Measurements from ENCODE around the gene ITGAL.
"Not testable (repeated sequence)": the region's sequence is repeated elsewhere in the genome, so short reads cannot be mapped to it uniquely, and the experiment has no call there.

Gene ITGAL

DNA sequence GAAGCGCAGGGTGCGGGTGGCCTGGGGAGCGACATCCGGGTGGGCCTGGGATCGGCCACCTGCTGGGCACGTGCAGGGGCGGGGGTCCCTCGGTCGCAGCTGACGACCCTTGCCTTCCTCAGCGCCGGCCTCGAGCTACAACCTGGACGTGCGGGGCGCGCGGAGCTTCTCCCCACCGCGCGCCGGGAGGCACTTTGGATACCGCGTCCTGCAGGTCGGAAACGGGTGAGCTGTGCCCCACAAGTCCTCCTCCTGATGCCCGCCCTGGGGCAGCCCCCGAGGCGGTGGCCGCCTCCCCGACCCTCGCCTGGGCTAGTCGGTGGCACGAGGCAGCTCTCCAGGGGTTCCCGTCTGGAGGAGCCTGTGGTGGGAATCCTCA, 1.5 kb downstream of the ITGAL start:
- Histone ChIP-seq H3K9ac (no peak overlapping the region), H3K9me3 (no peaks in the 10 kb centered on the region), H3K27ac (no peak overlapping the region), H3K27me3 (peaks cover 59% of the 10 kb centered on the region), H3K4me2 (peak overlapping the region; percentile 69), H3K36me3 (no peaks in the 10 kb centered on the region), H3K4me3 (no peak overlapping the region), H4K20me1 (peaks cover 25% of the 10 kb centered on the region), H3K4me1 (peaks cover 37% of the 10 kb centered on the region)
- TF ChIP-seq Cebpa-rat (IDR thresholded peaks at IDR 0.05), result no peak

DNA sequence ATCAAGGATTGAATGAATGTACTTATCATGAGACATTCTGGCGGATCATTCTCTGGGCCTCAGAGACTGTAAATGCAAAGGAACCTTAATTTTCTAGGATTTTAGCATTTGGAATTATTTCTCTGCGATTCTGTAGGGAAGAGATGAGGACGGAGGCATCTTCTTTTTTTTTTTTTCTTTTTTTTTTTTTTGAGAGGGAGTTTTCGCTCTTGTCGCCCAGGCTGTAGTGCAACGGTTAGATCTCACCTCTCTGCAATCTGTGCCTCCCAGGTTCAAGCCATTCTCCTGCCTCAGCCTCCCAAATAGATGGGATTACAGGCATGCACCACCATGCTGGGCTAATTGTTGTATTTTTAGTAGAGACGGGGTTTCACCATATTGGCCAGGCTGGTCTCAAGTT, 2.1 kb downstream of the ITGAL start:
- Histone ChIP-seq H3K9ac (no peak overlapping the region), H3K4me2 (no peak overlapping the region), H3K27ac (no peak overlapping the region)

GRCh38 chr16:30476991-30477390, 4.4 kb downstream of the ITGAL start:
- Histone ChIP-seq H3K36me3 (no peaks in the 10 kb centered on the region), H3K27me3 (peaks cover 38% of the 10 kb centered on the region), H3K4me1 (peaks cover 21% of the 10 kb centered on the region), H3K27ac (no peak overlapping the region), H3K9me3 (no peaks in the 10 kb centered on the region), H3K4me3 (no peak overlapping the region), H4K20me1 (peaks cover 24% of the 10 kb centered on the region), H3K9ac (no peak overlapping the region), H3K4me2 (no peak overlapping the region)
- TF ChIP-seq Cebpa-rat (IDR thresholded peaks at IDR 0.05), result no peak

More for the DNA sequence above, 2.1 kb downstream of the ITGAL start:
- Histone ChIP-seq H3K4me1 (peaks cover 37% of the 10 kb centered on the region), H4K20me1 (peaks cover 25% of the 10 kb centered on the region), H3K36me3 (no peaks in the 10 kb centered on the region), H3K4me3 (no peak overlapping the region), H3K9me3 (no peaks in the 10 kb centered on the region), H3K27me3 (peaks cover 59% of the 10 kb centered on the region)
- TF ChIP-seq Cebpa-rat (IDR thresholded peaks at IDR 0.05), result no peak

DNA sequence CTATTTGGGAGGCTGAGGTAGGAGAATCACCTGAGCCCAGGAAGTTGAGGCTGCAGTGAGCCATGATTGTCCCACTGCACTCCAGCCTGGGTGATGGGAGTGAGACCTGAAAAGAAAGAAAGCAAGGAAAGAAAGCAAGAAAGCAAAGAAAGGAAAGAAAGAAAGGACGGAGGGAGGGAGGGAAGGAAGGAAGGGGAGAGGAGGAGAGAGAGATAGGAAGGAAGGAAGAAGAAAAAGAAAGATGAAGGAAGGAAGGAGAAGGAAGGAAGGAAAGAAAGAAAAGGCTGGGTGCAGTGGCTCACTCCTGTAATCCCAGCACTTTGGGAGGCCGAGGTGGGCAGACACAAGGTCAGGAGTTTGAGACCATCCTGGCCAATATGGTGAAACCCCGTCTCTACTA, 5.2 kb downstream of the ITGAL start:
- H3K4me2 ChIP-seq, result not testable (repeated sequence)

DNA sequence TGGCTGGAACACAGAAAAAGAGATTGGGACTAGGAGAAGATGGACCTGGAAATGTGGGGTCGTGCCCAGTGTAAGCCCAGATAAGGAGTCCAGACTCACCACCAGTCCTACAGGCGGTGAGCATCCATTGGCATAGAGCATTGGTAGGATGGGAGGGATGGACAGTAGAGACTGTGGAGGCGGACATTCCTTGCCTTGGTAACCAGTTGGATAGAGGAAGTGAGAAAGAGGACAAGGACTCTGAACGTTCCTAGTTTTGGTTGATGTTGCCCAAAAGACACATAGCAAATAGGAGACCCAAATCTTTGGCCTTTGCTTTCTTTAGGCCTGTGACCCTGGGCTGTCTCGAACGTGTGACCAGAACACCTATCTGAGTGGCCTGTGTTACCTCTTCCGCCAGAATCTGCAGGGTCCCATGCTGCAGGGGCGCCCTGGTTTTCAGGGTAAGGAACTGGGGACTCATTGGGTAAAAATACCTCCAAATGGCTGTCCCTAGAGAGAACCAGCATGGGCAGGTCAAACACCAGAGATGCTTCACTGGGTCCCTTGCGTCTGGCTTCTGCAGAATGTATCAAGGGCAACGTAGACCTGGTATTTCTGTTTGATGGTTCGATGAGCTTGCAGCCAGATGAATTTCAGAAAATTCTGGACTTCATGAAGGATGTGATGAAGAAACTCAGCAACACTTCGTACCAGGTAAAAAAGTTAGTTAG, 6.4 kb downstream of the ITGAL start:
- TF ChIP-seq Cebpa-rat (IDR thresholded peaks at IDR 0.05), result no peak
- H3K4me1 ChIP-seq, result peaks cover 2% of the 10 kb centered on the region
- no peaks in the 10 kb centered on the region for H3K36me3 ChIP-seq
- H3K9ac ChIP-seq, result no peak overlapping the region
- no peak overlapping the region for H3K27ac ChIP-seq
- no peak overlapping the region for H3K4me3 ChIP-seq
- peaks cover 19% of the 10 kb centered on the region for H3K27me3 ChIP-seq
- no peak overlapping the region for H3K4me2 ChIP-seq
- H3K9me3 ChIP-seq, result no peaks in the 10 kb centered on the region
- H4K20me1 ChIP-seq, result peaks cover 5% of the 10 kb centered on the region

More for the DNA sequence above, 5.2 kb downstream of the ITGAL start:
- not testable (repeated sequence) for H3K36me3 ChIP-seq, H3K27ac ChIP-seq, H3K9ac ChIP-seq, H3K4me3 ChIP-seq, H3K9me3 ChIP-seq
- H4K20me1 ChIP-seq, result peaks cover 16% of the 10 kb centered on the region
- peaks cover 13% of the 10 kb centered on the region for H3K4me1 ChIP-seq
- H3K27me3 ChIP-seq, result peaks cover 30% of the 10 kb centered on the region

GRCh38 chr16:30481381-30481780, 8.8 kb downstream of the ITGAL start:
- TF ChIP-seq Cebpa-rat (IDR thresholded peaks at IDR 0.05), result no peak
- H3K27me3 ChIP-seq, result no peaks in the 10 kb centered on the region

GRCh38 chr16:30482366-30482765, 9.8 kb downstream of the ITGAL start:
- Histone ChIP-seq H3K27me3 (no peaks in the 10 kb centered on the region), H4K20me1 (no peaks in the 10 kb centered on the region), H3K9ac (no peak overlapping the region), H3K9me3 (no peaks in the 10 kb centered on the region), H3K36me3 (no peaks in the 10 kb centered on the region), H3K4me3 (no peak overlapping the region), H3K27ac (no peak overlapping the region), H3K4me1 (peaks cover 12% of the 10 kb centered on the region; the same call in 1 of the 2 replicates), H3K4me2 (no peak overlapping the region)
- no peak for TF ChIP-seq Cebpa-rat (IDR thresholded peaks at IDR 0.05)

More at GRCh38 chr16:30481381-30481780, 8.8 kb downstream of the ITGAL start:
- Histone ChIP-seq H3K4me1 (peaks cover 12% of the 10 kb centered on the region; the same call in 1 of the 2 replicates), H3K9ac (no peak overlapping the region), H4K20me1 (no peaks in the 10 kb centered on the region), H3K27ac (no peak overlapping the region), H3K4me2 (no peak overlapping the region), H3K9me3 (no peaks in the 10 kb centered on the region), H3K4me3 (no peak overlapping the region), H3K36me3 (no peaks in the 10 kb centered on the region)

DNA sequence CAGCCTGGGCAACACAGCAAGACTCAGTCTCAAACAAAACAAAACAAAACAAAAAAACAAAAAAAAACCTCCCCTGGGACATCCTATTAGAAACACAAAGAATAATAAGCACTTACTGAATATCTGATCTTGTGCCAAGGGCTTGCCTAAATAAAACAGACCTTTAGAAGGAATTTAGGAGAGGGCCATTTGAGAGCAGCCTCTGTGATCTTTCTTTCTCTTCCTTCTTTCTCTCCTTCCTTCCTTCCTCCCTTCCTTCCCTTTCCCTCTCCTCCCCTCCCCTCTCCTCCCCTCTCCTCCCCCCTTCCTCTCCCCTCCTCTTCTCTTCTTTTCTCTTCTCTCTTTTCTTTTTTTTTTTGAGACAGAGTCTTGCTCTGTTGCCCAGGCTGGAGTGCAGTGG, 12.3 kb downstream of the ITGAL start:
- Histone ChIP-seq H3K27me3 (no peaks in the 10 kb centered on the region), H3K4me2 (no peak overlapping the region), H3K4me1 (peaks cover 12% of the 10 kb centered on the region; the same call in 1 of the 2 replicates), H3K9ac (no peak overlapping the region), H4K20me1 (no peaks in the 10 kb centered on the region), H3K36me3 (no peaks in the 10 kb centered on the region), H3K4me3 (no peak overlapping the region), H3K9me3 (no peaks in the 10 kb centered on the region), H3K27ac (no peak overlapping the region)
- no peak for TF ChIP-seq Cebpa-rat (IDR thresholded peaks at IDR 0.05)

DNA sequence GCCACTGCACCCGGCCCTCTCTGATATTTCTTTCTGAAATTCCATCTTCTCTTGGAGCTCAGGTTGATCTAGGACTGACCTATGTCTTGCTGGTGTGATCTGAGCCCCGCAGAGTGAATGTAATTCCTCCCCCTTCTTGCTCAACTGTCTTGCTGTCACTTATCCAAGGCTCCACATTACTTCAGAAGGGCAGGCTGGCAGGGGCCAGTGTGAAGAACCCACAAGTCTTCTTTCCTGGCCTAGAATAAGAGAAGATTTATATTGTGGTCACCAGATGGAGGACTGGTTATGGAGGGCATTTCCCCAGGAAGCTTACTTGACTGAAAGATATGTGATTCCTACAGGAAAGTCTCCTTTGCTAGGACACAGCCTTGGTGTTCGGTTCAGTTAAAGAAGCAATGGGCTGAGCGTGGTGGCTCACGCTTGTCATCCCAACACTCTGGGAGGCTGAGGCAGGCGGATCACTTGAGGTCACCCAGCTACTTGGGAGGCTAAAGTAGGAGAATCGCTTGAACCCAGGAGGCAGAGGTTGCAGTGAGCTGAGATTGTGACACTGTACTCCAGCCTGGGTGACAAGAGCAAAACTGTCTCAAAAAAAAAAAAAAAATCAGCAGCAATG, 13.4 kb downstream of the ITGAL start:
- Histone ChIP-seq H3K4me1 (peaks cover 12% of the 10 kb centered on the region; the same call in 1 of the 2 replicates), H3K9ac (no peak overlapping the region), H3K27me3 (no peaks in the 10 kb centered on the region), H3K36me3 (no peaks in the 10 kb centered on the region), H3K4me2 (no peak overlapping the region), H3K4me3 (no peak overlapping the region), H3K27ac (no peak overlapping the region), H4K20me1 (no peaks in the 10 kb centered on the region), H3K9me3 (no peaks in the 10 kb centered on the region)
- TF ChIP-seq Cebpa-rat (IDR thresholded peaks at IDR 0.05), result no peak

GRCh38 chr16:30488764-30489605, 16.4 kb downstream of the ITGAL start:
- no peaks in the 10 kb centered on the region for H3K36me3 ChIP-seq
- no peak overlapping the region for H3K4me2 ChIP-seq
- no peak overlapping the region for H3K4me3 ChIP-seq
- no peak overlapping the region for H3K27ac ChIP-seq
- no peaks in the 10 kb centered on the region for H3K9me3 ChIP-seq
- H3K27me3 ChIP-seq, result no peaks in the 10 kb centered on the region
- peaks cover 19% of the 10 kb centered on the region; the same call in 1 of the 2 replicates for H3K4me1 ChIP-seq
- H4K20me1 ChIP-seq, result no peaks in the 10 kb centered on the region
- H3K9ac ChIP-seq, result no peak overlapping the region
- TF ChIP-seq Cebpa-rat (IDR thresholded peaks at IDR 0.05), result no peak
